IPS-11a (cell line): Measurements from ENCODE around the gene NLRP6.

ENCODE experiments used
- H3K4me3 ChIP-seq: one replicate; pipeline ENCODE4 v1.5.1; 2013; ENCODE audit warnings: low read depth, low read length, control low read depth

Gene NLRP6

GRCh38 chr11:292211-293121 lies 14.3 kb downstream of the NLRP6 start:
- H3K4me3 ChIP-seq = no peak overlapping the region

- no peak overlapping the region for H3K4me3 ChIP-seq
Measured at GRCh38 chr11:293271-293851, 15.2 kb downstream of the NLRP6 start.

- H3K4me3 ChIP-seq = no peak overlapping the region
Measured at GRCh38 chr11:293852-294661, 15.8 kb downstream of the NLRP6 start.

GRCh38 chr11:294780-295179 lies 16.6 kb downstream of the NLRP6 start:
- no peak overlapping the region for H3K4me3 ChIP-seq

GRCh38 chr11:295351-296170 lies 17.4 kb downstream of the NLRP6 start:
- H3K4me3 ChIP-seq = no peak overlapping the region

- H3K4me3 ChIP-seq = no peak overlapping the region
Measured at GRCh38 chr11:296171-297050, 18.2 kb downstream of the NLRP6 start.

GRCh38 chr11:297051-297585 lies 18.9 kb downstream of the NLRP6 start:
- H3K4me3 ChIP-seq = no peak overlapping the region

GRCh38 chr11:297586-298405 lies 19.6 kb downstream of the NLRP6 start:
- H3K4me3 ChIP-seq = no peak overlapping the region

- H3K4me3 ChIP-seq = no peak overlapping the region
Measured at GRCh38 chr11:298406-299065, 20.3 kb downstream of the NLRP6 start.

GRCh38 chr11:299081-299891 lies 21.1 kb downstream of the NLRP6 start, which contains the start of gene IFITM5:
TSS of gene IFITM5 (minus strand) at chr11:299526. CDS start at chr11:299490, 36 bp downstream.
- H3K4me3 ChIP-seq = no peak within 1 kb of the TSS

- H3K4me3 ChIP-seq = no peak overlapping the region
Measured at GRCh38 chr11:299951-300735, 21.9 kb downstream of the NLRP6 start.

- no peak overlapping the region for H3K4me3 ChIP-seq
Measured at GRCh38 chr11:303363-303762, 25.2 kb downstream of the NLRP6 start.

GRCh38 chr11:304061-304506 lies 25.9 kb downstream of the NLRP6 start:
- no peak overlapping the region for H3K4me3 ChIP-seq

GRCh38 chr11:304915-305843 lies 27.0 kb downstream of the NLRP6 start:
- H3K4me3 ChIP-seq = no peak overlapping the region

- no peak overlapping the region for H3K4me3 ChIP-seq
Measured at GRCh38 chr11:305844-306211, 27.6 kb downstream of the NLRP6 start.
